ENCODE measurements around the gene EMX1.

The EMX1 gene

GRCh38 chr2:72958542-72959385 lies 41.4 kb downstream of the EMX1 start:
- DNase-seq (ENCODE audit: low read depth, low spot score): no peak

GRCh38 chr2:72959554-72959953 lies 42.2 kb downstream of the EMX1 start:
- DNase-seq (ENCODE audit: low read depth, low spot score): no peak

GRCh38 chr2:72959995-72960981 lies 43.0 kb downstream of the EMX1 start:
- no peak for DNase-seq (ENCODE audit: low read depth, low spot score)

- no peak for DNase-seq (ENCODE audit: low read depth, low spot score)
Measured at GRCh38 chr2:72961036-72961720, 43.9 kb downstream of the EMX1 start.

- DNase-seq (ENCODE audit: low read depth, low spot score): no peak
Measured at GRCh38 chr2:72961853-72962468, 44.6 kb downstream of the EMX1 start.

GRCh38 chr2:72962911-72963310 lies 45.6 kb downstream of the EMX1 start:
- DNase-seq (ENCODE audit: low read depth, low spot score): no peak

GRCh38 chr2:72963423-72964145 lies 46.3 kb downstream of the EMX1 start:
- peak; percentile 43 for DNase-seq (ENCODE audit: low read depth, low spot score)

GRCh38 chr2:72964146-72964525 lies 46.8 kb downstream of the EMX1 start:
- DNase-seq (ENCODE audit: low read depth, low spot score): no peak

GRCh38 chr2:72965016-72965415 lies 47.7 kb downstream of the EMX1 start:
- DNase-seq (ENCODE audit: low read depth, low spot score): no peak

GRCh38 chr2:72965770-72966450 lies 48.6 kb downstream of the EMX1 start:
- DNase-seq (ENCODE audit: low read depth, low spot score): no peak

GRCh38 chr2:72968286-72968685 lies 51.0 kb downstream of the EMX1 start:
- DNase-seq (ENCODE audit: low read depth, low spot score): no peak

- no peak for DNase-seq (ENCODE audit: low read depth, low spot score)
Measured at GRCh38 chr2:72969706-72970105, 52.4 kb downstream of the EMX1 start.

- DNase-seq (ENCODE audit: low read depth, low spot score): no peak
Measured at GRCh38 chr2:72971036-72971435, 53.7 kb downstream of the EMX1 start.

GRCh38 chr2:72972352-72973136 lies 55.2 kb downstream of the EMX1 start:
- DNase-seq (ENCODE audit: low read depth, low spot score): no peak

- no peak for DNase-seq (ENCODE audit: low read depth, low spot score)
Measured at GRCh38 chr2:72973137-72973535, 55.8 kb downstream of the EMX1 start.

GRCh38 chr2:72973566-72974435 lies 56.5 kb downstream of the EMX1 start:
- peak; percentile 77 for DNase-seq (ENCODE audit: low read depth, low spot score)

GRCh38 chr2:72974436-72974754 lies 57.1 kb downstream of the EMX1 start:
- no peak for DNase-seq (ENCODE audit: low read depth, low spot score)

GRCh38 chr2:72975017-72975416 lies 57.7 kb downstream of the EMX1 start:
- no peak for DNase-seq (ENCODE audit: low read depth, low spot score)

- no peak for DNase-seq (ENCODE audit: low read depth, low spot score)
Measured at GRCh38 chr2:72979896-72980295, 62.6 kb downstream of the EMX1 start.

Measured in astrocyte of the hippocampus (primary cell).